HepG2 (cell line): Measurements from ENCODE around the gene HOTAIR. TPM values are rescaled to one million over a fixed set of nuclear protein-coding genes. Genes with fewer than 3 reads are reported as not detected.

Experiments
- BCL6 ChIP-seq: IDR thresholded peaks from 2 replicates; pipeline ENCODE4 v1.6.1; 2016; ENCODE audit warnings: missing genetic modification reagents, missing compliant biosample characterization
- CCDC6 ChIP-seq: sonication (generic); formaldehyde crosslinking; IDR thresholded peaks from 2 replicates; pipeline ENCODE4 v1.8.1; 2022; ENCODE audit warnings: mild to moderate bottlenecking, missing genetic modification reagents, moderate library complexity
- HMGXB3 ChIP-seq: sonication (generic); formaldehyde crosslinking; IDR thresholded peaks from 2 replicates; pipeline ENCODE4 v1.4.0; 2020; ENCODE audit warnings: missing genetic modification reagents, borderline replicate concordance
- MED8 ChIP-seq: sonication (generic); formaldehyde crosslinking; IDR thresholded peaks from 2 replicates; pipeline ENCODE4 v1.8.1; 2023; ENCODE audit warnings: mild to moderate bottlenecking, missing genetic modification reagents; ENCODE audit not compliant: insufficient replicate concordance
- MEF2D ChIP-seq: sonication (generic); formaldehyde crosslinking; IDR thresholded peaks from 2 replicates; pipeline ENCODE4 v1.5.1; 2020; ENCODE audit warnings: mild to moderate bottlenecking, missing genetic modification reagents
- NCOA5 ChIP-seq: sonication (generic); formaldehyde crosslinking; IDR thresholded peaks from 2 replicates; pipeline ENCODE4 v1.4.0; 2020; ENCODE audit warnings: missing genetic modification reagents
- SALL1 ChIP-seq: sonication (generic); formaldehyde crosslinking; IDR thresholded peaks from 2 replicates; pipeline ENCODE4 v1.8.0; 2022; ENCODE audit warnings: mild to moderate bottlenecking, missing genetic modification reagents
- SOX13 ChIP-seq, 3 experiments: fragments of 450-650 bp in 1 of 3; sonication (generic) in 1 of 3; formaldehyde crosslinking in 1 of 3; IDR thresholded peaks in 2 of 3; conservative IDR thresholded peaks in 1 of 3; 2 replicates each; pipeline versions ENCODE4 v1.5.0 to v1.6.1; 2016 to 2020; ENCODE audit warnings: antibody characterized with exemption in 1 of 3, mild to moderate bottlenecking in 1 of 3, missing compliant biosample characterization in 1 of 3, missing genetic modification reagents in 1 of 3, moderate library complexity in 1 of 3
- TFDP2 ChIP-seq: sonication (generic); formaldehyde crosslinking; IDR thresholded peaks from 2 replicates; pipeline ENCODE4 v1.4.0; 2020; ENCODE audit warnings: missing genetic modification reagents
- THAP7 ChIP-seq: sonication (generic); formaldehyde crosslinking; IDR thresholded peaks from 2 replicates; pipeline ENCODE4 v1.8.1; 2023; ENCODE audit warnings: mild to moderate bottlenecking, missing genetic modification reagents
- YY1 ChIP-seq: IDR thresholded peaks from 2 replicates; pipeline ENCODE4 v1.6.1; 2011; ENCODE audit warnings: low read length, low read depth, moderate library complexity, mild to moderate bottlenecking; ENCODE audit not compliant: insufficient read depth, insufficient replicate concordance
- ZNF281 ChIP-seq: sonication (generic); formaldehyde crosslinking; IDR thresholded peaks from 2 replicates; pipeline ENCODE4 v1.4.0; 2020; ENCODE audit warnings: missing genetic modification reagents, borderline replicate concordance
- ZNF33B ChIP-seq: sonication (generic); formaldehyde crosslinking; IDR thresholded peaks from 2 replicates; pipeline ENCODE4 v1.5.1; 2020; ENCODE audit warnings: mild to moderate bottlenecking, missing genetic modification reagents
- ZNF343 ChIP-seq: sonication (generic); formaldehyde crosslinking; IDR thresholded peaks from 2 replicates; pipeline ENCODE4 v1.4.0; 2020; ENCODE audit warnings: mild to moderate bottlenecking, missing genetic modification reagents
- ZNF557 ChIP-seq: sonication (generic); formaldehyde crosslinking; IDR thresholded peaks from 2 replicates; pipeline ENCODE4 v1.4.0; 2020; ENCODE audit warnings: missing genetic modification reagents
- ZNF768 ChIP-seq: sonication (generic); formaldehyde crosslinking; IDR thresholded peaks from 2 replicates; pipeline ENCODE4 v1.4.0; 2020; ENCODE audit warnings: missing genetic modification reagents
- ZNF790 ChIP-seq: sonication (generic); formaldehyde crosslinking; IDR thresholded peaks from 2 replicates; pipeline ENCODE4 v1.8.0; 2022; ENCODE audit warnings: missing genetic modification reagents, mild to moderate bottlenecking, borderline replicate concordance
- ZNF816 ChIP-seq: sonication (generic); formaldehyde crosslinking; IDR thresholded peaks from 2 replicates; pipeline ENCODE4 v1.8.0; 2022; ENCODE audit warnings: missing genetic modification reagents, mild to moderate bottlenecking, borderline replicate concordance
- polyA plus RNA-seq, 8 experiments: library from polyadenylated mRNA; depleted of rRNA in 3 of 8; stranded (reverse) in 7 of 8; unstranded in 1 of 8; fragments of >200 nt; fragmentation: Illumina TruSeq in 4 of 8; extraction: Trizol in 4 of 8; gene quantifications; 2 replicates each; pipeline versions ENCODE4 v1.2.1 to v1.2.3, GENCODE V29; 2011 to 2016; ENCODE audit warnings: low read depth in 4 of 8, missing spikeins in 1 of 8, mixed read lengths in 1 of 8; ENCODE audit not compliant: insufficient read depth in 1 of 8
- total RNA-seq, 5 experiments: library from RNA; depleted of rRNA; stranded (reverse); fragments of >200 nt; fragmentation: Illumina TruSeq; extraction: Trizol; gene quantifications; 2 replicates each; pipeline ENCODE4 v1.2.3, GENCODE V29; 2016; ENCODE audit warnings: low read depth in 1 of 5

Gene HOTAIR
- total and polyA plus RNA-seq, 2 of the 13 experiments (the other 11 are each of a cell fraction or from before 2014, with no cell fraction given) = not detected

GRCh38 chr12:53949631-53950436 is 24.9 kb downstream of the HOTAIR start (continued):
- TF ChIP-seq ZNF790 (no peak), NCOA5 (CRISPR knock-in tag) (no peak), HMGXB3 (CRISPR knock-in tag) (no peak), CCDC6 (CRISPR knock-in tag) (no peak), SOX13 (IDR thresholded peaks at IDR 0.05) (no peak), SOX13 (CRISPR knock-in tag; conservative IDR thresholded peaks at IDR 0.05 in 1 of 2, IDR thresholded peaks at IDR 0.05 in 1 of 2) (no peak), ZNF768 (CRISPR knock-in tag) (0 out of 2 replicates have a peak, but pooled peaks have one; percentile 10), ZNF33B (CRISPR knock-in tag) (no peak), ZNF343 (CRISPR knock-in tag) (no peak), ZNF816 (CRISPR knock-in tag) (no peak), ZNF557 (CRISPR knock-in tag) (no peak), TFDP2 (CRISPR knock-in tag) (no peak), SALL1 (CRISPR knock-in tag) (0 out of 2 replicates have a peak, but pooled peaks have one; percentile 16), YY1 (no peak), MEF2D (CRISPR knock-in tag) (no peak), THAP7 (no peak), MED8 (CRISPR knock-in tag) (no peak), ZNF281 (CRISPR knock-in tag) (peak; percentile 82; the same call in 1 of the 2 replicates), BCL6 (CRISPR knock-in tag) (peak; percentile 57; the same call in 1 of the 2 replicates)
